Activated CD4-positive, CD25-positive, alpha-beta regulatory T cell treated with anti-CD3 and anti-CD28 coated beads, Interleukin-2, amount 50 U/mL, for 72 hours (primary cell): ENCODE measurements around the gene TRIP12.
"Not testable (repeated sequence)": the region's sequence is repeated elsewhere in the genome, so short reads cannot be mapped to it uniquely, and the experiment has no call there.

Experiments used
- DNase-seq: peaks from one replicate; pipeline ENCODE4 v3.0.0; 2021

Gene TRIP12

GRCh38 chr2:229821316-229821715 is 100.5 kb downstream of the TRIP12 start:
- DNase-seq: no peak

DNA sequence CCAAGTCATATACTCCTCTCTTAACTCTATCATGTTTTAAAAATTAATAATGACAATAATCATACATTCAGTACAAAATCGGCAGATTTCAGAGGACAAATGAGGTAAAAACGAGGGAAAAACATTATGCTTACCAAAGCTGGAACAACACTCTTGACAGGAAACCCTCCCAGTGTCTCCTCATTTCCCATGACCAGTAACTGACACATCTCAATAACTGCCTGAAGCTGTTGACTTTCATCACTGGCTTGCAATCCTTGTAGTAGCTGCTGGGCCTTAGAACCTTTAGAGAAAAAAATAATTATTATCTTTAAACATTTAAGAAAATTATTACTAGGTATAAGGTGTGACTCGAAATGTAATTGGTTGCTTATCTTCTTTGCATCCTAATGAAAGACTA is 103.6 kb downstream of the TRIP12 start:
- DNase-seq: no peak

- DNase-seq: no peak
Observed at GRCh38 chr2:229815858-229816257, 106.0 kb downstream of the TRIP12 start.

GRCh38 chr2:229815342-229815741 is 106.5 kb downstream of the TRIP12 start:
- DNase-seq: no peak

DNA sequence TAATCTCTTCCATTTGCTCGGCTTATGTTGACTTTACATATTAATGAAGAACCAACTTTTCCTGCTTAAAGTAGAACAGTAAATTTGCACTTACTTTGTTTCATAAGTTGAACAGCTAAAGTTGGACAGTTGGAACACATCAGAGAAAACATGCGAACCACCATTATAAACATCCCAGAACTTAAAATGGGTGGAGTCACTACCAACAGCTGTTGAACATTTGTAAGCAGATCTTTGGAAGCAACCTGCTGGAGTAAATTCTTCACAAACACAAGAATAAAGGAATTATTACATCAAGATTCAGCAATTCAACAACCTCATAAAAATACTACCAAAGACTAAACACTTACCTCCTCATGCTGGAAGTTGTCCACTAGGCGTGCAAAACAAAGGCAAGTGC is 111.0 kb downstream of the TRIP12 start:
- no peak for DNase-seq

- DNase-seq: no peak
Observed at GRCh38 chr2:229805559-229805958, 116.2 kb downstream of the TRIP12 start.

DNA sequence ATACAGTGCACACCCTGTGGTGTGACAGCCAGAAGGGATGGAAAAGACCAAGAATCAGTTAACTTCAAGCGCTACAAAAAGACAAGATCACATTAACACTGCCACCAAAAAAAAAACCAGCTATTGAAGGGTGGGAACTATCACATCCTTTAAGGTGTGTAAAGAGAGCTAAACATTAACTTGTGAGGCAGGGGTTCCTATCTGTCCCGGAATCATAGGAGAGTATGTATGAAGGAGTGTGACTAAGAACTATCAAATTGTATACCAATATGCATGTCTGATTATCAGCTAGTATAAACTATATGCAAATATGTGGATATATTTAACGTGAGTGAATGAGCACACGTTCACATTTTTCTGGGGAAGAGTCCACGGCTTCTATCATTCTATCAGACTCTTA is 119.0 kb downstream of the TRIP12 start:
- no peak for DNase-seq

DNA sequence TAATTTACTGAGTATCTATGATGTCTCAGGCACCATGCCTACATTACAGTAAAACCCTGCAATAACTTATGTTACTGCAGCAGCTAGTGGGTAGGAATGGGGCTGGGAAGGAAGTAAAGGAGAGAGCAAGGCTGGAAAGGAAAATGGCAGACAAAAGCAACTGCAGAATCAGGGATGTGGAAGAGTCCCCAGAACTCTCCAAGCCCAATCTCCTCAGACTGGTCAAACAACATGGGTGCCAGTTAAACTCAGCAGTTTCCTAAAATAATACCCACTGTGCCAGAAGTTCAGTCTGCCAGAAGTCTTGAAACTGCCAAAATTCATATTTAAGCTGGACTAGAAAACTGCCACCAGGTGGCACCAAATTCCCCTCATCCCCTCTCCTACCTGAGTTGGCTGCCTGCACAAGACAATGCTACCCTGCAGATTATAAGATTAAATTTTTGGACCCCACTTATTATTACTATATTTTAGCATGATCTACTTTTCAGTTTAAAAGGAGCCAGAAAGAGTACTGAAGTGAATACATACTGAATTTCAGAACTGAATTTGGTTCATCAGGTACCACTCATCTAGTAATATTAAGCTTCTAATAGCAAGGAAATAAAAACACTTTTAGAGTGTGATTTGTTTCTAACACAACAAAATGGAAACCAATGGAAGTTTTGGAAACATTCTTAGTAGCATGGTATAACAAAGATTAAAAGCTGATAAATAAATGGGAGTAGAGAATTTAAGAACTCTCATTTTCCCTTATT is 120.6 kb downstream of the TRIP12 start:
- peak; percentile 60 for DNase-seq

DNA sequence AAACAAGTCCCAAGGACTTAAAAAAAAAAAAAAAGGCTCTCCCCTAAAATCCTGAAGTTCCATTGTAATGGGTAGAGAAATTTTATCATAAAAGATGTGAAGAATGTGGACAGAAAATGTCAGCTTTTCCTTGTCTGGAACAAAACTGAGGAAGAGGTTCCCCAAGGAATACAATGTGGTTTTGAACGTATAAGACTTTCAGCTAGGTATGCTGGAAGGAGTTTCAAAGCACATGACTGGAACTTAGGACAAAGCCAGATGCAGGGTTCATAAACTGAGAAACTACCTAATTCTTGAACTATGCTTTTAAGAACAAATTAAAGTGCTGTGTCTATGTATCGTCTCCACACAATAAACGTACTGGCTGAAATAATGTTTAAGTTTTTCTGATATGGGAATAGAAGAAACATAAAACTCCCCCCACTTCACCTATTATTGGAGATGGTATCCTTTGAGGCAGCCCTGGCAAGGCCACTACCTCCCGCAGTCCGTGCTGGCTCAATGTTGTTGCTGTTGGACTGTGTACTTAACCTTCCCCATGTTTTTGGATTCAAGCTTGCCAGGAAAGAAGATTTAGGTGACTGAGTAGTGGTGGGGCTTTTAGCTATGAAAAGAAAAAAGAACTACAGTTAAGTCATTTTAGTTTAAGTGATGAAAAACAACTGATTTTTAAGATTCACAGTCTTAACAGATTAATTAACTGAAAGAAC is 123.2 kb downstream of the TRIP12 start:
- no peak for DNase-seq

DNA sequence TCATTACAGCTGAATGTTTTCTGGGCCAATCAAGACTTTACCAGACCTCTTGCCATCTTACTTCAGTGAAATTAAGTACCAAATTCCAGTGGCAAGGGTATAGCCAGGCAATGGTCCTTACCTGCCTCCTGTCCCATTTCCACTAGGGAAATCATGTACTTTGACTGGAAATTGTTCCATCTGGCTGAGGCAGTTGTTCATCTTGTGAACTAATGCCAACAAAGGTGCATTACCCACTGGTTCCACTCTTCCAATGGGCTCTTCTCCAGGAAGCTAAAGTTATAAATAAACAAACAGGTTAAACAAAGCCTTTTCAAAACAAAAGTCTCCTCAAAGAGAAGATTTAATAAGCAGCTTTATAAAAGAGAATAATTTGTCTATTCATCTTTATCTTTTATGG is 126.8 kb downstream of the TRIP12 start:
- DNase-seq: no peak

DNA sequence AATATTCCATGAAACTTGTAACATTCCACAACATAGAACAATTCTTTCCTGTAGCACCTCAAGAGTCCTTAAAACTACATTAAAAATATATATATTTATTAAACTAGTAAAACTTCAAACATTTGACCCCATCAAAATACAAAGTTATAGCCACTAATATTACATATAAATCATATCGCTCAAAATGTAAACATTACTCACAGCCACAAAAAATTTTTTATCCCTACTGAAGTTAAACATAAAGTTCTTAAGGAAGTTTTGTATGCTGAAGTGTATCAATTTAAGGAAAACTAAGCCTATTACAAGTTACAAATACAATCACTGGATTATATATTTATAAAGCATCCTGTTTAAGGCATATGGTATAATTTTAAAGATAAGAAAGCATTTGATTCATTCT is 127.2 kb downstream of the TRIP12 start:
- no peak for DNase-seq

DNA sequence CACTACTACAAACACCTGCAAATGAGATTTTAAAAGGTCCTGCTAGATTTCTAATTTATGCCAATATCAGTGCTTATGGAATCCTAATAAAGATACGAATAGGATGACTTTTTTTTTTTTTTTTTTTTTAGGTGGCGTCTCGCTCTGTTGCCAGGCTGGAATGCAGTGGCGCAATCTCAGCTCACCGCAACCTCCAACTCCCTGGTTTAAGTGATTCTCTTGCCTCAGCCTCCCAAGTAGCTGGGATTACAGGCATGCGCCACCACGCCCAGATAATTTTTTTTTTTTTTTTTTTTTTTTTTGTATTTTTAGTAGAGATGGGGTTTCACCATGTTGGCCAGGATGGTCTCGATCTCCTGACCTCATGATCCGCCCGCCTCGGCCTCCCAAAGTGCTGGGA is 135.5 kb downstream of the TRIP12 start:
- DNase-seq: not testable (repeated sequence)

DNA sequence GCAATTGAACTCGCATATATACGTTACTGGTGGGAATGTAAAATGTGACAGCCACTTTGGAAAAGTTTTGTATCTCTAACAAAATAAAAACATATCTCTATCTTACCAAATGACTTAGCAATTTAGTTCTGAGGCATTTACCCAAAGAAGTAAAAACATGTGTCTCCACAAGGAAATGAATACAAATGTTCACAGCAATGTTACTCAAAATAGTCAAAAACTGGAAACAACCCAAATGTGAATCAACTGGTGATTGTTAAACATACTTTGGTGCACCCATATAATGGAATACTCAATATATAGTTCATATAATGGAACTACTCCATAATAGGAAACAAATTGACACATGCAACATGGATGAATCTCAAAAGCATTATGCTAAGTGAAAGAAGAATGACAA is 137.0 kb downstream of the TRIP12 start:
- no peak for DNase-seq

GRCh38 chr2:229783108-229783721 is 138.6 kb downstream of the TRIP12 start:
- no peak for DNase-seq

GRCh38 chr2:229780856-229781773 is 140.7 kb downstream of the TRIP12 start:
- no peak for DNase-seq

DNA sequence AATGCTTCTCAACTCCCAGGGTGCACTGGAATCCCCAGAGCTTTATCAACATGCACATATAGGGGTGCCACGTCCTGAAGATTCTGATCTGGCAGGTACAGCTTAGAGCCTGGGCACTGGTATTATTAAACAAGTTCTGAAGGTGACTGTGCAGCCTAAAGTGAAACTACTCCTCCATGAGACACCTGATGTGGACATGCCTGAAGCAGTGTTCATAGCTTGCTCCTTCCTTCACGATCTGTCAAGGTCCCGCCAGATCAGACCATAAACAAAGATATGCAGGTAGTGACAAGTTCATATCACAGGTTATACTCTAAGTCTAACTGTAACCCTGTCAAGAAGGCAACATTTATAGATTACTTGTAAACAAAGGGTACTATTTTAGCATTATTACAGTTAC is 142.2 kb downstream of the TRIP12 start:
- DNase-seq: no peak

GRCh38 chr2:229777716-229778115 is 144.1 kb downstream of the TRIP12 start:
- DNase-seq: no peak

- DNase-seq: no peak
Observed at GRCh38 chr2:229775614-229776313, 146.0 kb downstream of the TRIP12 start.

DNA sequence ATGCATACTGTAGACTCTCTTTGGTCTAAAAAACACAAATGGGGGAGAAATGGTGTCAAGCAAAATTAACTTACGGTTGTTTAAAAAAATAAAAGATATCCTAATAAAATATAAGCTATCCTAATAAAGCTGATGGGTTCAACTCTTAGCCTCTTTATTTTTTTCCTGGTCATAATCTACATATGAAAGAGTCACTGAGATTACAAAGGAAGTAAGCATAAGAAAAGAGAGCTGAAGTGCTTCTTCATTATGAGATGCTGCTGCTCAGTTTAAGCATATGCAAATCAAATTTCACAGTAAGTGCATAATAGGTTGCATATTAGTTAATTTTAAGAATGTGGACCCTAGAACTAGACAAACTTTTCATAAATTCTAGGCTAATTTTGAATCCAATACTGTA is 147.6 kb downstream of the TRIP12 start:
- no peak for DNase-seq

- DNase-seq: no peak
Observed at GRCh38 chr2:229768235-229768634, 153.6 kb downstream of the TRIP12 start.

DNA sequence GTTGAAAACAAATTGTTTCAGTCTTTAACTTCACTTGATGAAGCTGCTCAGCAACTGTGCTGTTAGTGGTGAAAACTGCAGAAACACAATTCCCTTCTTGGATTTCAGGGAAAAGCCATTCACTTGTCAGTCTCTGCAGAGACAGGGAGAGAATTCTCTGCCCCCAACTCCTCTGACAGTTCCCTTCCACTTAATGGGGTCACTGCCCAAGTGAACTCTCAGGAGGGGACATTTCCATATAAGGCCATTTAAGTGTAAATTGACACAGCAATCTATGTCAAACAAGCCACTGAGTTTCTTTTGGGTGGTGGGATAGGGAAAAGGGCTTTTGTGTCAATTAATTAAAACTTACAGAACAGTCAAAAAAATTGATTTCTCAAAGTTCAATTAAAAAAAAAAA is 156.1 kb downstream of the TRIP12 start:
- DNase-seq: no peak

GRCh38 chr2:229761663-229762062 is 160.1 kb downstream of the TRIP12 start:
- no peak for DNase-seq
